HG02885 (cell line): ENCODE measurements around the gene RGMA.
"Not testable (repeated sequence)": the region's sequence is repeated elsewhere in the genome, so short reads cannot be mapped to it uniquely, and the experiment has no call there.

ENCODE experiments used
- ATAC-seq: cut with Tn5 transposase; IDR thresholded peaks from one replicate; pipeline ENCODE4 v1.9.1; 2021; ENCODE audit warnings: mild to moderate bottlenecking; ENCODE audit not compliant: unreplicated experiment, poor library complexity

The RGMA gene

GRCh38 chr15:93036951-93037819 lies 51.8 kb downstream of the RGMA start:
- ATAC-seq = no peak

GRCh38 chr15:93035953-93036810 lies 52.8 kb downstream of the RGMA start:
- ATAC-seq = peak; percentile 82

- ATAC-seq = peak; percentile 27
Measured at GRCh38 chr15:93035092-93035915, 53.7 kb downstream of the RGMA start.

- no peak for ATAC-seq
Measured at GRCh38 chr15:93034512-93034911, 54.5 kb downstream of the RGMA start.

GRCh38 chr15:93033434-93034045 lies 55.5 kb downstream of the RGMA start:
- ATAC-seq = no peak

GRCh38 chr15:93032515-93033206 lies 56.4 kb downstream of the RGMA start:
- ATAC-seq = not testable (repeated sequence)

GRCh38 chr15:93031557-93032384 lies 57.2 kb downstream of the RGMA start:
- not testable (repeated sequence) for ATAC-seq

GRCh38 chr15:93031103-93031464 lies 57.9 kb downstream of the RGMA start:
- ATAC-seq = no peak

- ATAC-seq = peak; percentile 83
Measured at GRCh38 chr15:93030430-93031102, 58.4 kb downstream of the RGMA start.

- no peak for ATAC-seq
Measured at GRCh38 chr15:93029836-93030429, 59.1 kb downstream of the RGMA start.

- ATAC-seq = no peak
Measured at GRCh38 chr15:93029214-93029835, 59.7 kb downstream of the RGMA start.

GRCh38 chr15:93028632-93029213 lies 60.3 kb downstream of the RGMA start:
- ATAC-seq = no peak

GRCh38 chr15:93028111-93028631 lies 60.8 kb downstream of the RGMA start:
- ATAC-seq = no peak

GRCh38 chr15:93027413-93027812 lies 61.6 kb downstream of the RGMA start:
- no peak for ATAC-seq

- no peak for ATAC-seq
Measured at GRCh38 chr15:93026380-93026817, 62.6 kb downstream of the RGMA start.

- no peak for ATAC-seq
Measured at GRCh38 chr15:93025625-93025982, 63.4 kb downstream of the RGMA start.
